Esophagus muscularis mucosa (tissue), 4 donors: ENCODE results near the gene DCD.

ENCODE experiments used
- CTCF ChIP-seq, 3 experiments: fragments of 200-600 bp in 2 of 3; fragments of 450-650 bp in 1 of 3; sonication (generic) in 2 of 3; IDR thresholded peaks; one replicate each; pipeline ENCODE4 v1.5.1; 2017 to 2019; ENCODE audit warnings: antibody characterized with exemption in 3 of 3, mild to moderate bottlenecking in 2 of 3, moderate library complexity in 1 of 3
- EP300 ChIP-seq: sonication (generic); formaldehyde crosslinking; IDR thresholded peaks from one replicate; pipeline ENCODE4 v1.6.1; 2017; ENCODE audit warnings: antibody characterized with exemption
- POLR2AphosphoS5 ChIP-seq, 2 donors: sonication (generic); formaldehyde crosslinking; IDR thresholded peaks; one replicate each; pipeline ENCODE4 v1.6.1; 2017; ENCODE audit warnings: antibody characterized with exemption in 2 of 2

GRCh38 chr12:54603872-54604271, 44.3 kb downstream of the DCD start:
- no peak for TF ChIP-seq EP300
- TF ChIP-seq CTCF (IDR thresholded peaks at IDR 0.05): no peak
- TF ChIP-seq POLR2AphosphoS5 (IDR thresholded peaks at IDR 0.05): no peak
